Activated naive CD4-positive, alpha-beta T cell treated with anti-CD3 and anti-CD28 coated beads for 36 hours (primary cell): ENCODE data around the gene RGL2. TPM values are rescaled to one million over a fixed set of nuclear protein-coding genes. Genes with fewer than 3 reads are reported as not detected.

Experiments used
- CTCF ChIA-PET: fragments of 350-600 bp; sonication (Branson Sonifier 250); formaldehyde crosslinking; loops from one replicate; lab custom pipeline; 2021; ENCODE audit warnings: antibody characterized with exemption; lab: Charles Lee
- DNase-seq: peaks from one replicate; pipeline ENCODE4 v3.0.0-alpha.2; 2020
- H3K27ac Mint-ChIP-seq: one replicate; pipeline ENCODE4 v1.8.0; 2021; ENCODE audit warnings: mild to moderate bottlenecking, mixed read lengths
- H3K27me3 Mint-ChIP-seq: one replicate; pipeline ENCODE4 v1.8.0; 2021; ENCODE audit warnings: low read depth, mixed read lengths
- H3K36me3 Mint-ChIP-seq: one replicate; pipeline ENCODE4 v1.8.0; 2021; ENCODE audit warnings: low read depth, mixed read lengths
- H3K4me1 Mint-ChIP-seq: one replicate; pipeline ENCODE4 v1.8.0; 2021; ENCODE audit warnings: low read depth, mixed read lengths
- H3K4me3 Mint-ChIP-seq: one replicate; pipeline ENCODE4 v1.8.0; 2021; ENCODE audit warnings: mild to moderate bottlenecking, moderate library complexity, mixed read lengths
- H3K9me3 Mint-ChIP-seq: one replicate; pipeline ENCODE4 v1.8.0; 2021; ENCODE audit warnings: mixed read lengths
- intact Hi-C: fragments of 100-400 bp; cut with micrococcal nuclease; formaldehyde crosslinking; loops from one replicate; pipeline ENCODE4 v1.15.1; 2023
- total RNA-seq, 2 experiments: library from RNA; stranded (reverse); gene quantifications; one replicate each; pipeline ENCODE4 v1.2.3, GENCODE V29; 2021

The RGL2 gene
- total RNA-seq, 2 experiments from 2014 or later, result 23.8 to 27.8 TPM

DNA sequence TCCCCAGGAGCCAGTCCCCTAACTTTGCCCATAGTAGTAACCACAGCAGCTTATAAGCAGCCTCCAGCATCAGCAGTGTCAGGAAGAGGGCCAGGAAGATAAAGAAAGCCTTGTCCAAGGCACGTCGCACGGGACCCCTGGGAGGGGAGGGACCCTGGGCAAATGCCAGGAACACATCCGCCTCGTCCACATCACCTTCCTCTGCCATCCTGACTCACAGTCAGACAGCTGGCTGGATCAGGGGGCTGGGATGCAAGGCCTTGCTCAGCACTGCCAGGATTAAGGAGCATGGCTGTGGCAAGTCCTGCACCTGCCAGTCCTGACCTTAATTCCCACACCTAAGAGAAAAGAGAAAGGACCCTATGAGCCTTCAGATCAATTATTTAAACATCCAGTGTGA, 30.3 kb upstream of the RGL2 start:
- no peak for DNase-seq
- Mint-ChIP-seq H3K4me1 (peaks cover 19% of the 10 kb centered on the region), H3K4me3 (no peak overlapping the region), H3K27me3 (no peaks in the 10 kb centered on the region), H3K36me3 (no peaks in the 10 kb centered on the region), H3K9me3 (no peaks in the 10 kb centered on the region), H3K27ac (no peak overlapping the region)
- CTCF ChIA-PET, result interaction anchor here (0.6 kb wide), 1 partner anchor 1073 kb away, joined by 6 read pairs; no protein-coding TSS in a partner anchor
- intact Hi-C loops, result no loop called here

DNA sequence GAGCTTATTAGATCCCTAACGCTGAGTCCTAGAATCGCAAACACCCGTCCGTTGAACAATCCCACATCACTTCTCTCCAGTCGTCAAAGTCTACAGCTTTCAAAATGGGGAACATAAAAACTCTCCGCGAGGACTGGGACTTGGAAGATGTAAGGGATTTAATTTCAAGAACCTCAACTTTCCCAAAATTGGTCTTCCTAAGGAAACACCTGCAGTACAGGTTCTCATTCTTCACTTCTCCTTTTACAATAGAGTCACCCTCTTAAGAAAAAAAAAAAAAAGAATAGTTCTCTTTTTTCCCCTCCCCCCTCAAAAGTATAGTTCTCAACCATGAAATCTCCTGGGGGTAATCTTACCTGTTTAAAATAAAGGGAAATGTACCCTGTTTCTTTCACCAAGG, 25.4 kb upstream of the RGL2 start:
- H3K4me1 Mint-ChIP-seq, result peaks cover 38% of the 10 kb centered on the region
- no peaks in the 10 kb centered on the region for H3K27me3 Mint-ChIP-seq
- H3K36me3 Mint-ChIP-seq, result peaks cover 22% of the 10 kb centered on the region
- intact Hi-C loops, result no loop called here
- peak overlapping the region; percentile 95 for H3K4me3 Mint-ChIP-seq
- no peaks in the 10 kb centered on the region for H3K9me3 Mint-ChIP-seq
- H3K27ac Mint-ChIP-seq, result peak overlapping the region; percentile 98
- CTCF ChIA-PET, result interaction anchor here (0.7 to 1.2 kb wide), 2 partner anchors 19 to 53 kb away, joined by 3 to 4 read pairs; partner anchors contain the start of gene VPS52
- DNase-seq, result no peak

DNA sequence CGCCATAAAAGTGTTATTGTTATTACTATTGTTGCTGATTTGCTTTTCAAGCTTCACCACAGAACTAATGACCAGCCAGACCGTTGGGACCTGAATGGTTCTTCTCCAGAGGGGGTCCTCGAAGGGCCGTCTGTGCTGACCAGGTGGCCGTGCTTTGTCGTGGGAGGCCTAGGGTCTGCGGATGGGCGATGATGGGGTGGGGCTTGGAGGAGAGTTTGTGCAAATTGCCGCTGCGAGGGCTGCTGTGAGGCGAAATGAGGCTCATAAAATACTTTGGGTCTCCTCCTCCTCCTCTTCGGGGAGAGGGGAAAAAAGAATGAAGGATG, 24.8 kb upstream of the RGL2 start:
- H3K4me1 Mint-ChIP-seq, result peaks cover 43% of the 10 kb centered on the region
- DNase-seq, result no peak
- peak overlapping the region; percentile 95 for H3K4me3 Mint-ChIP-seq
- CTCF ChIA-PET, result interaction anchor here (1.2 kb wide), 1 partner anchor 52 kb away, joined by 3 read pairs; the partner anchor contains the start of gene VPS52
- H3K27me3 Mint-ChIP-seq, result no peaks in the 10 kb centered on the region
- intact Hi-C loops, result loop anchor here (1.0 kb wide), 8 partner anchors 9 to 95 kb away; partner anchors contain the start of genes CUTA, KIFC1, RPS18 and TAPBP
- H3K9me3 Mint-ChIP-seq, result no peaks in the 10 kb centered on the region
- H3K36me3 Mint-ChIP-seq, result peaks cover 25% of the 10 kb centered on the region
- peak overlapping the region; percentile 98 for H3K27ac Mint-ChIP-seq

DNA sequence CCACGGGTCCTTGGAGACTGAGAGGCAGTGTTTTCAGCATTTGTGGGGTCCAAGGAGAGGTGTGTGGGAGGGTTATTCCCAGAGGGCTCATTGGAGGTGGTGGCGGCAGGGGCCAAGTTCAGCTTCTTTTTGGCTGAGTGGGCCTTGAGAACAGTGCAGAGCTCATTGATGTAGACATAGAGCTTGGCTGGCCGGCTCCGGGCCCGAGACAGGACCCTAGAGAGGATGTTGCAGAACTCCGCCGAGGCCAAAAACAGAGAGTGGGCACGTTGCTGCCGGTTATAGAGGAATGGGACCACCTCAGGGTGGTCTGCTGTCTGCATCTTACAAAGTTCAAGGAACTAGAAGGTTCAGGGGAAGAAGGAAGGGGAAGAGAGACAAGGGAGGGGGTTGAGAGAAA, 22.5 kb upstream of the RGL2 start:
- no peaks in the 10 kb centered on the region for H3K9me3 Mint-ChIP-seq
- H3K4me1 Mint-ChIP-seq, result peaks cover 63% of the 10 kb centered on the region
- DNase-seq, result no peak
- CTCF ChIA-PET, result interaction anchor here (1.0 kb wide), 1 partner anchor 70 kb away, joined by 3 read pairs; no protein-coding TSS in a partner anchor
- peak overlapping the region; percentile 70 for H3K4me3 Mint-ChIP-seq
- H3K36me3 Mint-ChIP-seq, result peaks cover 27% of the 10 kb centered on the region
- H3K27ac Mint-ChIP-seq, result peak overlapping the region; percentile 98
- no peaks in the 10 kb centered on the region for H3K27me3 Mint-ChIP-seq
- intact Hi-C loops, result no loop called here

DNA sequence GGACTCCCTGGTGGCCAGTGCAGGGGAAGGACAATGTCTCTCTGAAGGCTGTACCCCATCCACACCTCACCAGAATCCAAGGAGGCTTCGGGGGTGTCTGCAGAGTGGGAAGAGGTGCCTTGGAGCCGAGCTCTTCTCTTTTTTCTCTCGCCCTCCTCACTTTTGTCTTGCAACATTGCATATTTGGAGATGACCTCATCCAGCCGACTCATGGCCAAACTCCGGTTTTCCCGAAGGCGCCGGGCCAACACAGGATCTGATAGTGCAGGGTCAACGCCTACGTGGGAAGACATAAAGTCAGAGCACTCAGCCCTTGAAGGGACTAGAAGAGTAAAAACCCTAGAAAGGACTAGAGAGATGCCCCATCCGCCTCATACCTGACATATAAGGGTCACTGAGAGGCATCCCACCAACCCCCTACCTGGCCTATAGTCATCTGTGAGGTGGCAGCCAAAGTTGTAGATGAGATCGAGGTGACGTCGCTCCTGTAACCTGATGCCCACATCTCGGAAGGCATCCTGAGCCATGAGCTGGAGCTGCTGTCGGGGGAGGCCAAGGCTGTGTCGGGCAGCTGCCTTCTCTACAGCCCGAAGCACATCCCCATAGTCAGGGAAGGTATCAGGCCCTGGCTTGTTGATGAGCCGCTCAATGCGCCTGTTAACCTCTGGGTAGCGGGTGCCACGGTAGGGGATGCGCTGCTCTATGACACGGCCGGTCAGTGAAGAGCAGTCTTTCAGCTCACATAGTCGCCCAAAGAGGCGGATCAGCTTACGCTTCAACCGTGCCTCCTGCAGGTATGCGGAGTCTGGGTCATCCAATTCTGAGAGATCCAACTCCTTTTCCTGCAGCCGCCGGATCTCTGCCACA, 21.8 kb upstream of the RGL2 start:
- Mint-ChIP-seq H3K27ac (peak overlapping the region; percentile 98), H3K27me3 (no peaks in the 10 kb centered on the region), H3K9me3 (no peaks in the 10 kb centered on the region), H3K4me3 (peak overlapping the region; percentile 70), H3K4me1 (peaks cover 69% of the 10 kb centered on the region), H3K36me3 (peaks cover 28% of the 10 kb centered on the region)
- DNase-seq, result no peak
- intact Hi-C loops, result no loop called here
- CTCF ChIA-PET, result interaction anchor here (1.0 kb wide), 3 partner anchors 37 to 350 kb away, joined by 3 read pairs; no protein-coding TSS in a partner anchor

DNA sequence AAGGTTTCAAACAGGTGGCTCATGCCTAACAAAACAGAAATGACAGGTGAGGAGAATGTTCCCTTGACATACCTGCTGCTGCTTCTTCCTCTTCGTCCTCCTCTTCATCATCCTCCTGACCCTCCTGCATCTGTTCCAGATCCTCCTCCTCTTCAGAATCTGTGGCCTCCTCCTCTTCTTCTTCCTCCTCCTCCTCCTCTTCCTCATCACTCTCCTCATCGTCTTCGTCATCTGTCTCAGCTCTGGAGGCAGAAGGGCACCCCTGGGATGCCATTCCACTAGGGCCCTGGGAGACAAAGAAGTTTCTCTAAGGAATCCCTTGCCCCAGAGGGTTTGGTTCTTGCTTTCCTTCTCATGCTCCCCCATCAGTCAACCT, 21.2 kb upstream of the RGL2 start:
- intact Hi-C loops, result loop anchor here (10.0 kb wide), 1 partner anchor 475 kb away; the partner anchor contains the start of gene PSMB8
- no peak for DNase-seq
- Mint-ChIP-seq H3K9me3 (no peaks in the 10 kb centered on the region), H3K36me3 (peaks cover 29% of the 10 kb centered on the region), H3K27me3 (no peaks in the 10 kb centered on the region), H3K4me1 (peaks cover 76% of the 10 kb centered on the region), H3K27ac (peak overlapping the region; percentile 19), H3K4me3 (no peak overlapping the region)
- CTCF ChIA-PET, result interaction anchor here (1.0 kb wide), 2 partner anchors 37 to 350 kb away, joined by 3 read pairs; no protein-coding TSS in a partner anchor

DNA sequence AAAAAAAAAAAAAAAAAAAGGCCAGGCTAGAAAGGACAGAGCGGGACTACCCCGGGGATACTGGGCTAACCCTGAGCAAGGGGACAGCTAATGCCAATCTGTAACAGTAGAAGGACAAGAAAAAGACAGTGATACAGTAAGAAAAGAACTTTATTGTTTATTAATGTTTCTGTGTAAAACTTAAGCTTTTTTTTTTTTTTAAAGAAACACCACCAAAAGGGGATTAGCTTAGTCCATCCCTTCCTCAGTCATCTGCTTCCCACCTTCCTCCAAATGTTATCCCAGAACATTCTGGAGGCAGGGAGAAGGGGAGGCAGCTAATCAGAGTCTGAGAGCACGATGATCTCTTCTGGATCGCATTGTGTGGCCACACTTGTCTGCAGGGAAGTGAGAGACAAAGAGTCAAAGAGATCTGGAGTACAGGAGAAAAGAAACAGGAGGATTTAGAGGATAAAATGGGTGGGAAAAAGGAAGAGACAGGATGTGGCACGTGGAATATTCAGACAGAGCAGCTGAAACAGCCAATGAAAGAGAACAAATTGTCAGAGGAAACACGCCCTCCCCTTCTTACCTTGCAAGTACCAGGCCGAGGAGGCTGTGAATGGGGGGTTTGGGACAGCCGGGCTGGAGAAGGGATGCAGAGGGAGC, 19.8 kb upstream of the RGL2 start:
- peaks cover 72% of the 10 kb centered on the region for H3K4me1 Mint-ChIP-seq
- H3K27me3 Mint-ChIP-seq, result no peaks in the 10 kb centered on the region
- H3K36me3 Mint-ChIP-seq, result peaks cover 32% of the 10 kb centered on the region
- peak overlapping the region; percentile 95 for H3K27ac Mint-ChIP-seq
- no peak for DNase-seq
- CTCF ChIA-PET, result interaction anchor here (0.6 to 2.3 kb wide), 9 partner anchors 17 to 289 kb away, joined by 3 to 16 read pairs (median 4); no protein-coding TSS in a partner anchor
- H3K4me3 Mint-ChIP-seq, result peak overlapping the region; percentile 94
- H3K9me3 Mint-ChIP-seq, result no peaks in the 10 kb centered on the region
- intact Hi-C loops, result loop anchor here (10.0 kb wide), 1 partner anchor 474 kb away; the partner anchor contains the start of gene PSMB8

DNA sequence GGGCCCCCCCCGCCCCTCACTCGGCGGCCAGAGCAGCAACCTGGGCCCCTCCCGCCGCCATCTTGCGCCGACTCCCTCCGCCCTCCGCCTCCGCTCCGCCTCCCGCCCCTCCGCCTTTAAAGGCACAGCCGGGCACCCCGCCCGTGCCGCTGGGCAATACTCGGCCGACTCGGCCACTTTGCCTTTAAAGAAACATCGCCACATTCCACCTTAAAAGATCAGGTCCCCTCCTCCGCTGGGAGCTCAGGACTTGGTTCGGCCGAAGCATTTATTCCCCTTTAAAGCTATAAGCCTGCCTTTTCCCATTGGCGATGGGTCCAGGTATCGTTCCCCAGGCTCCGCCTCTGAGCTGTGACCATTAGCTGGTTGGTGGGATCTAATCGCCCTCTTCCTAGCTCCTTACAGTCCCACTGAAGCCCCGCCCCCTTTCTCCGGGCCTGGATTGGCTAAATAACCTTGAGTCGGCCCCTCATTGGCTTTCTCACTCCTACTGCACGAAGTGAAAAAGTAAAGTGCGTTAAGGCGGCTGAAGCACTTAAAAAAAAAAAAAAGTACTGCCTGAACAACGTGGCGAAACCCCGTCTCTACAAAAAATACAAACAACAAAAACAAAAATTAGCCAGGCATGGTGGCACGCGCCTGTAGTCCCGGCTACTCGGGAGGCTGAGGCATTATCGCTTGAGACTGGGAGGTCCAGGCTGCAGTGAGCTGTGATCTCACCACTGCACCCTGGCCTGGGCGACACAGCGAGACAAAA, 19.1 kb upstream of the RGL2 start, which contains the start of gene ZBTB22:
TSS of gene ZBTB22 (minus strand) at position 76 of the 757 bp plus-strand sequence. CDS start 828 bp downstream, outside the sequence.
- no peaks in the 10 kb centered on the region for H3K27me3 Mint-ChIP-seq
- DNase-seq, result peak; percentile 97
- intact Hi-C loops, result loop anchor here (1.0 to 10.0 kb wide), 2 partner anchors 73 to 473 kb away; partner anchors contain the start of genes KIFC1 and PSMB8
- H3K4me1 Mint-ChIP-seq, result peaks cover 72% of the 10 kb centered on the region
- CTCF ChIA-PET, result interaction anchor here (0.6 to 2.3 kb wide), 10 partner anchors 18 to 290 kb away, joined by 3 to 16 read pairs (median 4); no protein-coding TSS in a partner anchor
- H3K36me3 Mint-ChIP-seq, result peaks cover 39% of the 10 kb centered on the region
- peak within 1 kb of the TSS; percentile 95 for H3K27ac Mint-ChIP-seq
- no peaks in the 10 kb centered on the region for H3K9me3 Mint-ChIP-seq
- H3K4me3 Mint-ChIP-seq, result peak within 1 kb of the TSS; percentile 94

- peaks cover 40% of the 10 kb centered on the region for H3K36me3 Mint-ChIP-seq
- H3K9me3 Mint-ChIP-seq, result no peaks in the 10 kb centered on the region
- intact Hi-C loops, result loop anchor here (1.0 to 10.0 kb wide), 2 partner anchors 74 to 473 kb away; partner anchors contain the start of genes KIFC1 and PSMB8
- peak overlapping the region; percentile 94 for H3K4me3 Mint-ChIP-seq
- CTCF ChIA-PET, result interaction anchor here (0.6 to 2.3 kb wide), 5 partner anchors 19 to 290 kb away, joined by 3 to 16 read pairs (median 4); no protein-coding TSS in a partner anchor
- H3K4me1 Mint-ChIP-seq, result peaks cover 75% of the 10 kb centered on the region
- no peaks in the 10 kb centered on the region for H3K27me3 Mint-ChIP-seq
- peak overlapping the region; percentile 68 for H3K27ac Mint-ChIP-seq
- no peak for DNase-seq
Observed at GRCh38 chr6:33317419-33317668, 18.6 kb upstream of the RGL2 start.

DNA sequence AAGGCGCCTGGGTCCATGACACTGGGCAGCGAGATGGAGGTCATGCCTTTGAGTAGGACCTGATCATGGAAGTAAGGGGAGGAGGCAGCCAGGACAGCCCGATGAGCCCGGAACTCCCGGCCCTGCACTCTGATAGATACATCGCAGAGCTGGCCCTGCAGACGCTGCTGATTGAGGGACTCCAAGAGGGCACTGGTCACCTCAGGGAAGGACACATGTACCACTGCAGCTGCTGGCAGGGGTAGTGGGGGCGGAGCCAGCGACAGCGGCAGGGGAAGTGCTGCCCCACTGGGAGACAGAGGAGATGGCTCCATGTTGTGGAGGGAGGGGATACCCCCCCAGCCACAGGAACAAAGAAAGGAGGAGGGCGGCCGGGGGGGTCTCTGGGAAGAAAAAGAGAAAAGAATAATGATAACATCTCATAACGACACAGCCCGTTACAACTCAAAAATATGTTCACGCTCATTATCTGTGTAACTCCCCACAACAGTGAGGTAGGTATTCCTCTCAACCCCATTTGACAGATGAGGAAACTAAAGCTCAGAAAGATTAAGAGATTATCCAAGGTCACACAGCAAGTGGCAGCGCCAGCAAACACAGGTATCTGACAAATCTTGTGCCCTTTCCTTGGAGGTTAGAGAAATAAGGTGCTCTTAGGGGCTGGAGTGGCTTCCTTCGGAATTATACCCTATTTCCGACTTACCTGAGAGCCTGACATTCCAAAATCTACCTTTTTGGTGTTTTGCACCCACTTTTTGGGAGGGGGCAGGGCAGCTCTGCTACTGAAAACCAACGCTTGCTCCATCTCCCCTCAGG, 18.1 kb upstream of the RGL2 start:
- no peak for DNase-seq
- CTCF ChIA-PET, result interaction anchor here (0.6 to 2.3 kb wide), 3 partner anchors 28 to 112 kb away, joined by 3 to 16 read pairs (median 4); no protein-coding TSS in a partner anchor
- H3K4me3 Mint-ChIP-seq, result peak overlapping the region; percentile 94
- H3K4me1 Mint-ChIP-seq, result peaks cover 76% of the 10 kb centered on the region
- no peaks in the 10 kb centered on the region for H3K9me3 Mint-ChIP-seq
- intact Hi-C loops, result loop anchor here (1.0 to 10.0 kb wide), 2 partner anchors 74 to 472 kb away; partner anchors contain the start of genes KIFC1 and PSMB8
- peaks cover 42% of the 10 kb centered on the region for H3K36me3 Mint-ChIP-seq
- H3K27me3 Mint-ChIP-seq, result no peaks in the 10 kb centered on the region
- peak overlapping the region; percentile 68 for H3K27ac Mint-ChIP-seq
